ENCODE data around the gene PAN2.
"Not testable (repeated sequence)": the region's sequence is repeated elsewhere in the genome, so short reads cannot be mapped to it uniquely, and the experiment has no call there.

The PAN2 gene

DNA sequence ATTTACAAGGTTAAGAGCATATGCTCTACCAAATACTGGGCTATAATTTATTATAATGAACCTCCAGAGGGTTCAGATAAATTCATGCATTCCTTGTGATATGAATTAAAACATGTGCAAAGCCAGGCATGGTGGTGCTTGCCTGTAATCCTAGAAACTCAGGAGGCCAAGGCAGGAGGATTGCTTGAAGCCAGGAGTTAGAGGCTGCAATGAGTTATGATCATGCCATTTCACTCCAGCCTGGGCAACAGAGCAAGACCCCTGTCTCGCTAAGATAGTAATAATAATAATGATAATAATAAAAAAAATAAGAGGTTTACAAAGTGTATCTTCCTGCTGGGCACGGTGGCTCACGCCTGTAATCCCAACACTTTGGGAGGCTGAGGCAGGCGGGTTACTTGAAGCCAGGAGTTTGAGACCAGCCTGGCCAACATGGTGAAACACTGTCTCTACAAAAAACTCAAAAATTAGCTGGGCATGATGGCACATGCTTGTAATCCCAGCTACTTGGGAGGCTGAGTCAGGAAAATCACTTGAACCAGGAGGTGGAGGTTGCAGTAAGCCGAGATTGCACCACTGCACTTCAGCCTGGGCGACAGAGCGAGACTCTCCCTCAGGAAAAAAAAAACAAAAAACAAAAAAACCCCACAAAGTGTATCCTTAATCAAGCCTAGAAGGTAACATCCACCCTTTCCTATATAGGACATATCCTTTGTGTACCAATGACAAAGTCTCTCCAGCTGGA lies 26.4 kb downstream of the PAN2 start:
- no peak for ATAC-seq

DNA sequence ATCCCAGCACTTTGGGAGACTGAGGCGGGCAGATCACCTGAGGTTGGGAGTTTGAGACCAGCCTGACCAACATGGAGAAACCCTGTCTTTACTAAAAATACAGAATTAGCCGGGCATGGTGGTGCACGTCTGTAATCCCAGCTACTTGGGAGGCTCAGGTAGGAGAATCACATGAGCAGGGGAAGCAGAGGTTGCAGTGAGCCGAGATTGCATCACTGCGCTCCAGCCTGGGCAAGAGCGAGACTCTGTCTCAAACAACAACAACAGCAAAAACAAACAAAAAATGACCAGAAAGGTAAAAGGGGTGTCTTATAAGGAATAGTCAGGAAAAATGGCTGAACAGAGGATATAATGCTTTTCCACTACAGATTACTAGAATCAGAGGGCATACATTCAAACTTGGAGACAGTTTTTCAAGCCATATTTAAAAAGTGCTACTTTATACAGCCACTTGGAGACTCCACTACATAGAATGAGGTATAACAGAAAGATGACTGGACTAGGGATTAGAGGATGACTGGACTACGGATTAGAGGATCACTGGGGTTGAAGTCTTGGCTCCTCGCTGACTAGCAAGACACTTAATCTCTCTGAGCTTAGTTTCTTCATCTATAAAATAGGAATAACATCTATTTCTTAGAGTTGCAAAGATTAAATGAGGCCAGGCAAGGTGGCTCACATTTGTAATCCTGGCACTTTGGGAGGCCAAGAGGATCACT lies 28.8 kb downstream of the PAN2 start:
- no peak for ATAC-seq

GRCh38 chr12:56304276-56304675 lies 29.5 kb downstream of the PAN2 start:
- no peak for ATAC-seq

DNA sequence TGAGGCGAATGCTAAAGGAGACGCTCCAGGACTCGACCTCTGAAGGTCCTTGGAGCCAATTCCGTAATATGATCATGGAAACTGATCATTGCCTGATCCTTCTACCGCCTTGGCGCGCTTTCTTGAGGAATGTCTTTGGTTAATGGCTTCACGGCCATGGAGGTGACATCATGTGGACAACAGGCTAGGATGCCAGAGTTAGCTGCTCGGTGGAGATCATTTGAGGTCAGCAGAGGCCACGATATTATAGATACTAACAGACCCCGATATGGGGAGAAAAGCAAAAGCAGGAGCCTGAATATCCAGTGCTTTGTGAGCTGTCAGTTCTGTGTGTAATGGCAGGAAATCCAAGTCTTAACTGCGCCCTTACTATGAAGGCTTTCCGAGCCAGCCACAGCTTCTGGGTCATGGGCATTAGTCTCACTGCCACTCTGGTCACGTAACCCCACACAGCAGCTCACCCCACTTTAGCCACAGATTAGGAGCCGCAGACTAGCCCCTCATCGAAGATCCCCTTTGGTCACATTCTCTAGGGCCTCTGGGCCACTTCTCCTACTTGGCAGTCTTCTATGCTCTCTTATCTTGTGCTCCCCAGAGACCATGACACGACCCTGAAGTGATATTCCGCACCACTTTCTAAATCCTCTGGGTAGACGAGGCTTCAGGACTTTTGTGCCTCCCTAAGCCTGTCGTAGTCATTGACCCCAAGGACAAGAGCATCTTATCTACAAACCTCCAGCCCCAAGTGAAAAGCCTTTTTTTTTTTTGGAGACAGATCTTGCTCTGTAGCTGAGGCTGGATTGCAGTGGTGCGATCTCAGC lies 32.9 kb downstream of the PAN2 start:
- no peak for ATAC-seq

- ATAC-seq, result peak; percentile 96
These were observed 33.8 kb downstream of the PAN2 start, which contains the start of gene CS for GRCh38 chr12:56299853-56300643. CS (minus strand) TSS chr12:56300330; CDS start chr12:56300201, 129 bp downstream.

- ATAC-seq, result peak; percentile 11 to 14
These were observed 34.4 kb downstream of the PAN2 start for GRCh38 chr12:56299308-56299852.

DNA sequence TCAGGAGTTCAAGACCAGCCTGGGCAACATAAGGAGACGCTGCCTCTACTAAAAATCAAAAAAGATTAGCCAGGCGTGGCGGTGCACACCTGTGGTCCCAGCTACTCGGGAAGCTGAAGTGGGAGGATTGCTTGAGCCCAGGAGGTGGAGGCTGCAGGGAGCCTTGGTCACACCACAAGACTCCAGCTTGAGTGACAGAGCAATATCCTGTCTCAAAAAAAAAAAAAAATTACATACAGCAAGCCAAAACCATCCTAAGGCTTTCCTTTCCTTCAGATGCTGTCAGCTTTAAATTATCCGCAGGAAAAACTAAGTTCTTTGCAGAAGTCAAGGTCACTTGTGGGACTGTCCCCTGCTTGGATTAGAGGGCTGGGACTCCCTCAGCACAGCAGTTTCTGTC lies 35.0 kb downstream of the PAN2 start:
- ATAC-seq, result no peak

DNA sequence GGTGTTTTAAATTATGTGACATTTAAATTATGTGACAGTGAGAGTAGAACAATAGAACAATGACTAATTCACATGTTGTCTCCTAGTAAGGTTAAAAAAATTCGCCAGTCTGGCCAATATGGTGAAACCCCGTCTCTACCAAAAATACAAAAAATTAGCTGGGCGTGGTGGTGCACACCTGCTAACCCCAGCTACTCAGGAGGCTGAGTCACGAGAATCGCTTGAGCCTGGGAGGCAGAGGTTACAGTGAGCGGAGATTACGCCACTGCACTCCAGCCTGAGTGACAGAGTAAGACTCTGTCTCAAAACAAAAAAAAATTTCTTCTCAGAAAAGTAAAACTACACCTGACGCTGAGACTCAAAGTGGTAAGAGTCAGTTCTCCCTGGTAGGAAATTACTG lies 36.4 kb downstream of the PAN2 start:
- ATAC-seq, result no peak

DNA sequence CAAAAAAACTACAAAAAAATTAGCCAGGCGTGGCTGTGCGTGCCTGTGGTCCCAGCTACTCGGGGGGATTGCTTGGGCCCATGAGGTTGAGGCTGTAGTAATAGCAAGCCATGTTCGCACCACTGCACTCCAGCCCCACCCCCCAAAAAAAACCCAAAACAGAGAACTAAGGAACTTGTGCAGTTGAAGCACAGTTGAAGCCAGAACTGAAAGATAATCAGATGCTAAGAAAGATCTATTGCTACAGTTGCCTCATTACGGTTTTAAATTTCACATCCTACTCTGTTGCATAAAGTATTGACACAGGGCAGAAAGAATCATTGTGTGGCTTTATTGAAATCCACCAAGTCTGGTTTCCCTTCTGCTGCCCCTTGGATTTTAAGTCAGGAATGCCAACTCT lies 37.5 kb downstream of the PAN2 start:
- no peak for ATAC-seq

- no peak for ATAC-seq
These were observed 40.0 kb downstream of the PAN2 start for GRCh38 chr12:56293795-56294194.

DNA sequence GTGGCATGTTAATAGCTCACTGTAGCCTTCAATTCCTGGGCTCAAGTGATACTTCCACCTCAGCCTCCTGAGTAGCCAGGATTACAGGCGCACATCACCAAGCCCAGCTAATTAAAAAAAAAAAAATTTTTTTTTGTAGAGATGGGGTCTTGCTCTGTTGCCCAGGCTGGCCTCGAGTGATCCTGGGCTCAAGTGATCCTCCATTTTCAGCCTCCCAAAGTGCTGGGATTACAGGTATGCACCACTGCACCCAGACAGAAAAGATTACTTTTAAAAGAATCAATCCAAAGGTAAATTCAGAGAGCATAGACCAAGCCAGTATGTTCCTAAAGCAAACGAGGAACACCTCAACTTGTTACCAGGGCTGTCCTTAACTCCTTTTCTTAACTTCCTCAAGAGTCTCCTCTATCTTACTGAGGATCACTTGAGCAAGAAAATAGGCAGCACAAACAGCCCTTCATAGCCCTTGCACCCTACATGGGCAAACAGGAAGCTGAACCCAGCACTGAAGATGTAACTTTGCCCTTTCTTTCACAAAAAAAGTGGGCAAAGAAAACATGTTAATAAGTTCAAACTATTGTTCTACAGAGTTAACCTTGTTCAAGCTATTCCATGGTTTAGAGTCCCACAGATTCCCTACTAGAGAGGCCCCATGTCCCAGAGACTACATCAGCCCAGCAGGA lies 45.0 kb downstream of the PAN2 start:
- ATAC-seq, result no peak

DNA sequence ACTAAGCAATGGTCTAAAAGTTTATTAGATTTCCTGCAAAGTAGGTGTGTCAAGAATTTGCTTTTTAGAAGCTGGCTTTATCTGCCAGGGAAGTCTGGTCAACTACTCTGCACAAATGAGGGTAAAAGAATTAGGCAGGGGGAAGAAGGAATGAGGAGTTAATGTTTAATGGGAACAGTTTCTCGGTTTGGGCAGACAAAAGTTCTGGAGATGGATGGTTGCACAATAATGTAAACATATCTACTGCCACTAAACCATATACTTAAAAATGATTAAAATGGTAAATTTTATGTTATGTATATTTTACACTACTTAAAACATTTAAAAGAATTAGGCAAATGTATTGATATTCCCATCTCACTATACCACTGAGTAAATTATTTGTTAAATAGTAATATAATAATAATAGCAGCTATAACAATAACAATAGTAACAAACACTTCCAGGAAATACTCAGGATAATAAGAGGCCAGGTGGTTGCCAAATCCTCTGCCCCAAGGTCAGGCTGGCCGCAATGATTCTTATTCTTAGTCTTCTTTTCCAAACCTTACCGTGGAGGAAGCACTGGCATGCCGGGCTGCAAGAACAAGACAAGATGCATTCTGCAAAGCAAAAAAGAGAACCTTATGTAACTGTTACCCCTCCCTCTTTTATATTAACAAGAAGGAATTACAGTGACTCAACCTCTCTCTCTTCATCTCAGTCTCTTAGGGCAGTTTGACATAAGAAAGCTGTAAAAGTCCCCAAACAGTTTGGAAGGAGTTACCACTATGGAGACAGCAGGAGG lies 47.6 kb downstream of the PAN2 start:
- no peak for ATAC-seq

DNA sequence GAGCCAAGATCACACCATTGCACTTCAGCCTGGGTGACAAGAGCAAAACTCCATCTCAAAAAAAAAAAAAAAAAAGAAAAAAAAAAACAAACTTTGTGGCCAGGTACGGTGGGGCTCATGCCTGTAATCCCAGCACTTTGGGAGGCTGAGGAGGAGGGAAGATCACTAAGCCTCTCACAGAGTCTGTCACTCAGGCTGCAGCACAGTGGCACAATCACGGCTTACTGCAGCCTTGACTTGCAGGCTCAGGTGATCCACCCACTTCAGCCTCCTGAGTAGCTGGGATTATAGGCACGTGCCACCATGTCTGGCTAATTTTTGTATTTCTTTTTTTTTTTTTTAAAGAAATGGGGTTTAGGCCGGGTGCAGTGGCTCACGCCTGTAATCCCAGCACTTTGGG lies 49.5 kb downstream of the PAN2 start:
- not testable (repeated sequence) for ATAC-seq

DNA sequence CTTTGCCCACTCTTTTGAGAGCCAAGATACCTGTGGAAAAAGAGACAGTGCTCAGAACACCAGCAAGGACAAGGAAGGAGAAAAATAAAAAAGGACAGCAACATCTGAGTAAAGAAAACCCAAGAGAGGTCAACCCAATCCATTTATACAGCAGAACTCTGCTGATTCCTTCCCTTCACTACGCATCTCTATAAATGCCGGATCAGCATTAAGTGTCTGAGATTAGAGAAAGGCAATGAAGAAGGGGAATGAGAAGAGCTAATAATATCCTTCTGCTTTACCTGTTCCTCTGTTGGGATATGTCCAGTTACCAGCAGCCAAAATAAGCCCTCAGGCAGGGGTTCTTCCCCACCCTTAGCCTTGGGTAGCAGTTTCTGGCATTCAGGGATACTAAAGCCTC lies 51.2 kb downstream of the PAN2 start:
- no peak for ATAC-seq

GRCh38 chr12:56282030-56282429 lies 51.8 kb downstream of the PAN2 start:
- ATAC-seq, result no peak

GRCh38 chr12:56280849-56281248 lies 53.0 kb downstream of the PAN2 start:
- no peak for ATAC-seq

GRCh38 chr12:56278905-56279304 lies 54.9 kb downstream of the PAN2 start:
- ATAC-seq, result no peak

DNA sequence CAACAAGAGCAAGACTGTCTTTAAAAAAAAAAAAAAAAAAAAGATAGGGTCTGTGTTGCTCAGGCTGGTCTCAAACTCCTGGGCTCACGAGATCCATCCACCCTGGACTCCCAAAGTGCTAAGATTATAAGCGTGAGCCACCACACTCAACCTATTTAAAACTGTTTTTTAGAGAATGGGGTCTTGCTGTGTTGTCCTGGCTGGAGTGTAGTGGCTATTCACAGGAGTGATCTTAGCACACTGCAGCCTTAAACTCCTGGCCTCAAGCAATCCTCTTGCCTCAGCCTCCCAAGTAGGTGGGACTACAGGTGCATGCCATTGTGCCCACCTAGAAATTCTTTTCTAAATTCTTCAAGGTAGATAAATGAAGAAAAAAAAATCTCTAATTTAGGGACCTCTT lies 59.5 kb downstream of the PAN2 start:
- ATAC-seq, result no peak

GRCh38 chr12:56272468-56272867 lies 61.3 kb downstream of the PAN2 start:
- ATAC-seq, result not testable (repeated sequence)

- no peak for ATAC-seq
These were observed 62.8 kb downstream of the PAN2 start for GRCh38 chr12:56271031-56271430.

Measured in activated CD4-positive, CD25-positive, alpha-beta regulatory T cell treated with anti-CD3 and anti-CD28 coated beads, Interleukin-2, amount 50 U/mL, for 24 hours (primary cell).